GM23338 (cell line): Measurements from ENCODE around the gene PKHD1. TPM values are rescaled to one million over a fixed set of nuclear protein-coding genes. Genes with fewer than 3 reads are reported as not detected.

Source experiments
- ATAC-seq: fragments of 200-7000 bp; cut with Tn5 transposase; 3 replicates; pipeline ENCODE4 v1.9.1; 2020
- DNase-seq: peaks from one replicate; pipeline ENCODE4 v3.0.0-alpha.2; 2015; ENCODE audit warnings: low spot score
- H2AFZ ChIP-seq: fragments of 200-600 bp; sonication (generic); 2 replicates; pipeline ENCODE4 v1.8.0; 2016; ENCODE audit warnings: antibody characterized with exemption, mild to moderate bottlenecking, moderate library complexity
- H3F3A ChIP-seq: fragments of 200-600 bp; sonication (generic); replicated peaks from 2 replicates; pipeline ENCODE4 v1.8.0; 2017; ENCODE audit warnings: antibody characterized with exemption, mixed run types, low read depth
- H3K27ac ChIP-seq: fragments of 200-600 bp; sonication (generic); 2 replicates; pipeline ENCODE4 v1.6.1; 2016; ENCODE audit warnings: low read depth
- H3K27me3 ChIP-seq: fragments of 200-600 bp; sonication (generic); 2 replicates; pipeline ENCODE4 v1.8.0; 2016; ENCODE audit warnings: mild to moderate bottlenecking, mixed run types, moderate library complexity; ENCODE audit not compliant: insufficient read depth
- H3K36me3 ChIP-seq: fragments of 200-600 bp; sonication (generic); 2 replicates; pipeline ENCODE4 v1.8.0; 2016; ENCODE audit warnings: mild to moderate bottlenecking; ENCODE audit not compliant: insufficient read depth
- H3K4me1 ChIP-seq: fragments of 200-600 bp; sonication (generic); 2 replicates; pipeline ENCODE4 v1.8.0; 2016; ENCODE audit warnings: mild to moderate bottlenecking, moderate library complexity; ENCODE audit not compliant: insufficient read depth
- H3K4me2 ChIP-seq: fragments of 200-600 bp; sonication (generic); 2 replicates; pipeline ENCODE4 v1.7.1; 2017; ENCODE audit warnings: mixed run types
- H3K4me3 ChIP-seq: fragments of 200-600 bp; sonication (generic); 2 replicates; pipeline ENCODE4 v1.6.1; 2016; ENCODE audit warnings: mixed run types
- H3K79me2 ChIP-seq: fragments of 200-600 bp; sonication (generic); replicated peaks from 2 replicates; pipeline ENCODE4 v1.8.0; 2017; ENCODE audit warnings: mild to moderate bottlenecking; ENCODE audit not compliant: insufficient read depth
- H3K9me2 ChIP-seq: fragments of 200-600 bp; sonication (generic); 2 replicates; pipeline ENCODE4 v1.8.0; 2017; ENCODE audit not compliant: insufficient read depth
- H4K20me1 ChIP-seq: fragments of 200-600 bp; sonication (generic); replicated peaks from 2 replicates; pipeline ENCODE4 v1.8.0; 2017; ENCODE audit warnings: mild to moderate bottlenecking; ENCODE audit not compliant: insufficient read depth
- H3K27ac Mint-ChIP-seq: 2 replicates; pipeline ENCODE4 v1.8.0; 2020; ENCODE audit warnings: inconsistent platforms, mild to moderate bottlenecking, moderate library complexity, mixed read lengths
- H3K27me3 Mint-ChIP-seq: 3 replicates; pipeline ENCODE4 v1.8.0; 2022; ENCODE audit warnings: low read depth, mild to moderate bottlenecking, moderate library complexity, mixed read lengths, inconsistent platforms; ENCODE audit not compliant: insufficient read depth, poor library complexity
- H3K36me3 Mint-ChIP-seq: 3 replicates; pipeline ENCODE4 v1.8.0; 2021; ENCODE audit warnings: low read depth, mild to moderate bottlenecking, inconsistent platforms, moderate library complexity, mixed read lengths
- H3K4me1 Mint-ChIP-seq: 3 replicates; pipeline ENCODE4 v1.8.0; 2020; ENCODE audit warnings: mild to moderate bottlenecking, inconsistent platforms, mixed read lengths
- H3K4me3 Mint-ChIP-seq: 3 replicates; pipeline ENCODE4 v1.8.0; 2021; ENCODE audit warnings: moderate library complexity, mild to moderate bottlenecking, inconsistent platforms, mixed read lengths
- H3K9me3 Mint-ChIP-seq: 3 replicates; pipeline ENCODE4 v1.8.0; 2020; ENCODE audit warnings: moderate library complexity, mild to moderate bottlenecking, inconsistent platforms, mixed read lengths
- CREB1 ChIP-seq: fragments of 250-450 bp; sonication (Bioruptor Pico); IDR thresholded peaks from 2 replicates; pipeline ENCODE4 v1.5.0; 2020; ENCODE audit warnings: low read depth, mild to moderate bottlenecking, moderate library complexity
- EZH2 ChIP-seq: fragments of 200-600 bp; sonication (generic); IDR thresholded peaks from one replicate; pipeline ENCODE4 v1.8.0; 2017; ENCODE audit warnings: antibody characterized with exemption, mild to moderate bottlenecking, low read depth; ENCODE audit not compliant: unreplicated experiment
- EZH2phosphoT487 ChIP-seq: fragments of 200-600 bp; sonication (generic); IDR thresholded peaks from one replicate; pipeline ENCODE4 v1.8.1; 2018; ENCODE audit warnings: antibody characterized with exemption; ENCODE audit not compliant: unreplicated experiment
- JUNB ChIP-seq: IDR thresholded peaks from one replicate; pipeline ENCODE4 v1.6.1; 2016; ENCODE audit warnings: antibody characterized with exemption; ENCODE audit not compliant: unreplicated experiment
- NANOG ChIP-seq: IDR thresholded peaks from 2 replicates; pipeline ENCODE4 v1.6.1; 2016; ENCODE audit warnings: antibody characterized with exemption, borderline replicate concordance
- POLR2AphosphoS5 ChIP-seq: IDR thresholded peaks from 2 replicates; pipeline ENCODE4 v1.6.1; 2016; ENCODE audit warnings: antibody characterized with exemption, low read depth
- STAT1 ChIP-seq: IDR thresholded peaks from one replicate; pipeline ENCODE4 v1.6.1; 2016; ENCODE audit warnings: antibody characterized with exemption; ENCODE audit not compliant: unreplicated experiment
- ZNF114 ChIP-seq: fragments of 250-450 bp; sonication (Bioruptor Pico); IDR thresholded peaks from 2 replicates; pipeline ENCODE4 v1.5.0; 2020; ENCODE audit warnings: mild to moderate bottlenecking, moderate library complexity
- ZNF331 ChIP-seq: fragments of 250-450 bp; sonication (Bioruptor Pico); IDR thresholded peaks from 2 replicates; pipeline ENCODE4 v1.5.0; 2020; ENCODE audit warnings: low read depth, mild to moderate bottlenecking, moderate library complexity
- polyA plus RNA-seq: library from polyadenylated mRNA; unstranded; fragments of >200 nt; fragmentation: Nextera tagmentation; extraction: Ambion mirVana; gene quantifications from 2 replicates; pipeline ENCODE4 v1.2.1, GENCODE V29; 2016
- total RNA-seq: library from RNA; depleted of rRNA; stranded (reverse); fragments of >200 nt; shearing (Covaris generic); gene quantifications from 2 replicates; pipeline ENCODE4 v1.2.3, GENCODE V29; 2014
- TF ChIP-seq, protein P1 (sequence below): IDR thresholded peaks from 2 replicates; pipeline ENCODE4 v1.6.1; 2016; ENCODE audit warnings: antibody characterized with exemption
- TF ChIP-seq, protein P2 (sequence below): fragments of 250-450 bp; sonication (Bioruptor Pico); IDR thresholded peaks from 2 replicates; pipeline ENCODE4 v1.5.0; 2020; ENCODE audit warnings: mild to moderate bottlenecking, moderate library complexity
- TF ChIP-seq, protein P3 (sequence below), 2 experiments: fragments of 200-600 bp in 1 of 2; sonication (generic) in 1 of 2; conservative IDR thresholded peaks; 2 replicates each; pipeline versions ENCODE4 v1.5.1 to v1.6.1; 2016 to 2017; ENCODE audit warnings: antibody characterized with exemption in 2 of 2, low read depth in 2 of 2, mild to moderate bottlenecking in 2 of 2, moderate library complexity in 1 of 2
- TF ChIP-seq, protein P4 (sequence below): IDR thresholded peaks from one replicate; pipeline ENCODE4 v1.6.1; 2018; ENCODE audit warnings: antibody characterized with exemption; ENCODE audit not compliant: unreplicated experiment

The PKHD1 gene
- total and polyA plus RNA-seq, 2 experiments from 2014 or later: 0.03 to 0.07 TPM

DNA sequence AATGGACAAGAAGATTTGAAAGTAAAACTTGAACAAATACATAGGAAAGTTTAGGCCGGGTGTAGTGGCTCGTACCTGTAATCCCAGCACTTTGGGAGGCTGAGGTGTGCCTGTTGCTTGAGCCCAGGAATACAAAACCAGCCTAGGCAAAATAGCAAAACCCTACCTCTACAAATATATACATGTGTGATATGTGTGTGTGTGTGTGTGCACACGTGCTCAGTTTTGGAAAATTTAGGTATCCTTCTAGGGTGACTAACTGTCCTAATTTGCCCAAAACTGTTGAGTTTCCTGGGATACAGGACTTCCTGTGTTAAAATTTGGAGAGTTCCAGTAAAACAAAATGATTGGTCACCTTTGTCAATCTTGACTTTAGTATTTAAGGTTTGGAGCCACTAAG lies 503.2 kb downstream of the PKHD1 start:
- H3K4me3 Mint-ChIP-seq: no peak overlapping the region
- peaks cover 8% of the 10 kb centered on the region; the same call in 2 of the 3 replicates for H3K9me3 Mint-ChIP-seq
- no peaks in the 10 kb centered on the region for H3K27me3 ChIP-seq
- TF ChIP-seq, protein P1, sequence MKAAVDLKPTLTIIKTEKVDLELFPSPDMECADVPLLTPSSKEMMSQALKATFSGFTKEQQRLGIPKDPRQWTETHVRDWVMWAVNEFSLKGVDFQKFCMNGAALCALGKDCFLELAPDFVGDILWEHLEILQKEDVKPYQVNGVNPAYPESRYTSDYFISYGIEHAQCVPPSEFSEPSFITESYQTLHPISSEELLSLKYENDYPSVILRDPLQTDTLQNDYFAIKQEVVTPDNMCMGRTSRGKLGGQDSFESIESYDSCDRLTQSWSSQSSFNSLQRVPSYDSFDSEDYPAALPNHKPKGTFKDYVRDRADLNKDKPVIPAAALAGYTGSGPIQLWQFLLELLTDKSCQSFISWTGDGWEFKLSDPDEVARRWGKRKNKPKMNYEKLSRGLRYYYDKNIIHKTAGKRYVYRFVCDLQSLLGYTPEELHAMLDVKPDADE: no peak
- TF ChIP-seq EZH2 (no peak), ZNF114 (CRISPR knock-in tag) (no peak), JUNB (no peak), POLR2AphosphoS5 (no peak), NANOG (no peak), CREB1 (CRISPR knock-in tag) (no peak), EZH2phosphoT487 (no peak), ZNF331 (CRISPR knock-in tag) (no peak), STAT1 (no peak)
- TF ChIP-seq, protein P2, sequence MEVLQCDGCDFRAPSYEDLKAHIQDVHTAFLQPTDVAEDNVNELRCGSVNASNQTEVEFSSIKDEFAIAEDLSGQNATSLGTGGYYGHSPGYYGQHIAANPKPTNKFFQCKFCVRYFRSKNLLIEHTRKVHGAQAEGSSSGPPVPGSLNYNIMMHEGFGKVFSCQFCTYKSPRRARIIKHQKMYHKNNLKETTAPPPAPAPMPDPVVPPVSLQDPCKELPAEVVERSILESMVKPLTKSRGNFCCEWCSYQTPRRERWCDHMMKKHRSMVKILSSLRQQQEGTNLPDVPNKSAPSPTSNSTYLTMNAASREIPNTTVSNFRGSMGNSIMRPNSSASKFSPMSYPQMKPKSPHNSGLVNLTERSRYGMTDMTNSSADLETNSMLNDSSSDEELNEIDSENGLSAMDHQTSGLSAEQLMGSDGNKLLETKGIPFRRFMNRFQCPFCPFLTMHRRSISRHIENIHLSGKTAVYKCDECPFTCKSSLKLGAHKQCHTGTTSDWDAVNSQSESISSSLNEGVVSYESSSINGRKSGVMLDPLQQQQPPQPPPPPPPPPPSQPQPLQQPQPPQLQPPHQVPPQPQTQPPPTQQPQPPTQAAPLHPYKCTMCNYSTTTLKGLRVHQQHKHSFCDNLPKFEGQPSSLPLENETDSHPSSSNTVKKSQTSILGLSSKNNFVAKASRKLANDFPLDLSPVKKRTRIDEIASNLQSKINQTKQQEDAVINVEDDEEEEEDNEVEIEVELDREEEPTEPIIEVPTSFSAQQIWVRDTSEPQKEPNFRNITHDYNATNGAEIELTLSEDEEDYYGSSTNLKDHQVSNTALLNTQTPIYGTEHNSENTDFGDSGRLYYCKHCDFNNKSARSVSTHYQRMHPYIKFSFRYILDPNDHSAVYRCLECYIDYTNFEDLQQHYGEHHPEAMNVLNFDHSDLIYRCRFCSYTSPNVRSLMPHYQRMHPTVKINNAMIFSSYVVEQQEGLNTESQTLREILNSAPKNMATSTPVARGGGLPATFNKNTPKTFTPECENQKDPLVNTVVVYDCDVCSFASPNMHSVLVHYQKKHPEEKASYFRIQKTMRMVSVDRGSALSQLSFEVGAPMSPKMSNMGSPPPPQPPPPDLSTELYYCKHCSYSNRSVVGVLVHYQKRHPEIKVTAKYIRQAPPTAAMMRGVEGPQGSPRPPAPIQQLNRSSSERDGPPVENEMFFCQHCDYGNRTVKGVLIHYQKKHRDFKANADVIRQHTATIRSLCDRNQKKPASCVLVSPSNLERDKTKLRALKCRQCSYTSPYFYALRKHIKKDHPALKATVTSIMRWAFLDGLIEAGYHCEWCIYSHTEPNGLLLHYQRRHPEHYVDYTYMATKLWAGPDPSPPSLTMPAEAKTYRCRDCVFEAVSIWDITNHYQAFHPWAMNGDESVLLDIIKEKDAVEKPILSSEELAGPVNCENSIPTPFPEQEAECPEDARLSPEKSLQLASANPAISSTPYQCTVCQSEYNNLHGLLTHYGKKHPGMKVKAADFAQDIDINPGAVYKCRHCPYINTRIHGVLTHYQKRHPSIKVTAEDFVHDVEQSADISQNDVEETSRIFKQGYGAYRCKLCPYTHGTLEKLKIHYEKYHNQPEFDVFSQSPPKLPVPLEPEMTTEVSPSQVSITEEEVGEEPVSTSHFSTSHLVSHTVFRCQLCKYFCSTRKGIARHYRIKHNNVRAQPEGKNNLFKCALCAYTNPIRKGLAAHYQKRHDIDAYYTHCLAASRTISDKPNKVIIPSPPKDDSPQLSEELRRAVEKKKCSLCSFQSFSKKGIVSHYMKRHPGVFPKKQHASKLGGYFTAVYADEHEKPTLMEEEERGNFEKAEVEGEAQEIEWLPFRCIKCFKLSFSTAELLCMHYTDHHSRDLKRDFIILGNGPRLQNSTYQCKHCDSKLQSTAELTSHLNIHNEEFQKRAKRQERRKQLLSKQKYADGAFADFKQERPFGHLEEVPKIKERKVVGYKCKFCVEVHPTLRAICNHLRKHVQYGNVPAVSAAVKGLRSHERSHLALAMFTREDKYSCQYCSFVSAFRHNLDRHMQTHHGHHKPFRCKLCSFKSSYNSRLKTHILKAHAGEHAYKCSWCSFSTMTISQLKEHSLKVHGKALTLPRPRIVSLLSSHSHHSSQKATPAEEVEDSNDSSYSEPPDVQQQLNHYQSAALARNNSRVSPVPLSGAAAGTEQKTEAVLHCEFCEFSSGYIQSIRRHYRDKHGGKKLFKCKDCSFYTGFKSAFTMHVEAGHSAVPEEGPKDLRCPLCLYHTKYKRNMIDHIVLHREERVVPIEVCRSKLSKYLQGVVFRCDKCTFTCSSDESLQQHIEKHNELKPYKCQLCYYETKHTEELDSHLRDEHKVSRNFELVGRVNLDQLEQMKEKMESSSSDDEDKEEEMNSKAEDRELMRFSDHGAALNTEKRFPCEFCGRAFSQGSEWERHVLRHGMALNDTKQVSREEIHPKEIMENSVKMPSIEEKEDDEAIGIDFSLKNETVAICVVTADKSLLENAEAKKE (CRISPR knock-in tag): no peak
- TF ChIP-seq, protein P3, sequence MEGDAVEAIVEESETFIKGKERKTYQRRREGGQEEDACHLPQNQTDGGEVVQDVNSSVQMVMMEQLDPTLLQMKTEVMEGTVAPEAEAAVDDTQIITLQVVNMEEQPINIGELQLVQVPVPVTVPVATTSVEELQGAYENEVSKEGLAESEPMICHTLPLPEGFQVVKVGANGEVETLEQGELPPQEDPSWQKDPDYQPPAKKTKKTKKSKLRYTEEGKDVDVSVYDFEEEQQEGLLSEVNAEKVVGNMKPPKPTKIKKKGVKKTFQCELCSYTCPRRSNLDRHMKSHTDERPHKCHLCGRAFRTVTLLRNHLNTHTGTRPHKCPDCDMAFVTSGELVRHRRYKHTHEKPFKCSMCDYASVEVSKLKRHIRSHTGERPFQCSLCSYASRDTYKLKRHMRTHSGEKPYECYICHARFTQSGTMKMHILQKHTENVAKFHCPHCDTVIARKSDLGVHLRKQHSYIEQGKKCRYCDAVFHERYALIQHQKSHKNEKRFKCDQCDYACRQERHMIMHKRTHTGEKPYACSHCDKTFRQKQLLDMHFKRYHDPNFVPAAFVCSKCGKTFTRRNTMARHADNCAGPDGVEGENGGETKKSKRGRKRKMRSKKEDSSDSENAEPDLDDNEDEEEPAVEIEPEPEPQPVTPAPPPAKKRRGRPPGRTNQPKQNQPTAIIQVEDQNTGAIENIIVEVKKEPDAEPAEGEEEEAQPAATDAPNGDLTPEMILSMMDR (conservative IDR thresholded peaks at IDR 0.05; ENCODE audit: low read depth in 2 of 2): no peak
- TF ChIP-seq, protein P4, sequence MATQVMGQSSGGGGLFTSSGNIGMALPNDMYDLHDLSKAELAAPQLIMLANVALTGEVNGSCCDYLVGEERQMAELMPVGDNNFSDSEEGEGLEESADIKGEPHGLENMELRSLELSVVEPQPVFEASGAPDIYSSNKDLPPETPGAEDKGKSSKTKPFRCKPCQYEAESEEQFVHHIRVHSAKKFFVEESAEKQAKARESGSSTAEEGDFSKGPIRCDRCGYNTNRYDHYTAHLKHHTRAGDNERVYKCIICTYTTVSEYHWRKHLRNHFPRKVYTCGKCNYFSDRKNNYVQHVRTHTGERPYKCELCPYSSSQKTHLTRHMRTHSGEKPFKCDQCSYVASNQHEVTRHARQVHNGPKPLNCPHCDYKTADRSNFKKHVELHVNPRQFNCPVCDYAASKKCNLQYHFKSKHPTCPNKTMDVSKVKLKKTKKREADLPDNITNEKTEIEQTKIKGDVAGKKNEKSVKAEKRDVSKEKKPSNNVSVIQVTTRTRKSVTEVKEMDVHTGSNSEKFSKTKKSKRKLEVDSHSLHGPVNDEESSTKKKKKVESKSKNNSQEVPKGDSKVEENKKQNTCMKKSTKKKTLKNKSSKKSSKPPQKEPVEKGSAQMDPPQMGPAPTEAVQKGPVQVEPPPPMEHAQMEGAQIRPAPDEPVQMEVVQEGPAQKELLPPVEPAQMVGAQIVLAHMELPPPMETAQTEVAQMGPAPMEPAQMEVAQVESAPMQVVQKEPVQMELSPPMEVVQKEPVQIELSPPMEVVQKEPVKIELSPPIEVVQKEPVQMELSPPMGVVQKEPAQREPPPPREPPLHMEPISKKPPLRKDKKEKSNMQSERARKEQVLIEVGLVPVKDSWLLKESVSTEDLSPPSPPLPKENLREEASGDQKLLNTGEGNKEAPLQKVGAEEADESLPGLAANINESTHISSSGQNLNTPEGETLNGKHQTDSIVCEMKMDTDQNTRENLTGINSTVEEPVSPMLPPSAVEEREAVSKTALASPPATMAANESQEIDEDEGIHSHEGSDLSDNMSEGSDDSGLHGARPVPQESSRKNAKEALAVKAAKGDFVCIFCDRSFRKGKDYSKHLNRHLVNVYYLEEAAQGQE: no peak
- peaks cover 7% of the 10 kb centered on the region for H3K4me1 Mint-ChIP-seq
- DNase-seq: no peak
- no peak overlapping the region for H3K4me2 ChIP-seq
- H3K79me2 ChIP-seq: no peaks in the 10 kb centered on the region
- peaks cover 7% of the 10 kb centered on the region; the same call in 1 of the 2 replicates for H3K4me1 ChIP-seq
- H2AFZ ChIP-seq: peak overlapping the region; percentile 69; the same call in 1 of the 2 replicates
- no peak overlapping the region for H3K27ac ChIP-seq
- no peaks in the 10 kb centered on the region for H3K36me3 ChIP-seq
- H3K4me3 ChIP-seq: no peak overlapping the region
- H4K20me1 ChIP-seq: no peaks in the 10 kb centered on the region
- no peaks in the 10 kb centered on the region for H3K9me2 ChIP-seq
- ATAC-seq: no peak
- H3K27ac Mint-ChIP-seq: no peak overlapping the region
- no peaks in the 10 kb centered on the region for H3K27me3 Mint-ChIP-seq
- no peaks in the 10 kb centered on the region for H3F3A ChIP-seq
- peaks cover 3% of the 10 kb centered on the region; the same call in 2 of the 3 replicates for H3K36me3 Mint-ChIP-seq
